ENCODE measurements around the gene NCCRP1.

NCCRP1 gene

DNA sequence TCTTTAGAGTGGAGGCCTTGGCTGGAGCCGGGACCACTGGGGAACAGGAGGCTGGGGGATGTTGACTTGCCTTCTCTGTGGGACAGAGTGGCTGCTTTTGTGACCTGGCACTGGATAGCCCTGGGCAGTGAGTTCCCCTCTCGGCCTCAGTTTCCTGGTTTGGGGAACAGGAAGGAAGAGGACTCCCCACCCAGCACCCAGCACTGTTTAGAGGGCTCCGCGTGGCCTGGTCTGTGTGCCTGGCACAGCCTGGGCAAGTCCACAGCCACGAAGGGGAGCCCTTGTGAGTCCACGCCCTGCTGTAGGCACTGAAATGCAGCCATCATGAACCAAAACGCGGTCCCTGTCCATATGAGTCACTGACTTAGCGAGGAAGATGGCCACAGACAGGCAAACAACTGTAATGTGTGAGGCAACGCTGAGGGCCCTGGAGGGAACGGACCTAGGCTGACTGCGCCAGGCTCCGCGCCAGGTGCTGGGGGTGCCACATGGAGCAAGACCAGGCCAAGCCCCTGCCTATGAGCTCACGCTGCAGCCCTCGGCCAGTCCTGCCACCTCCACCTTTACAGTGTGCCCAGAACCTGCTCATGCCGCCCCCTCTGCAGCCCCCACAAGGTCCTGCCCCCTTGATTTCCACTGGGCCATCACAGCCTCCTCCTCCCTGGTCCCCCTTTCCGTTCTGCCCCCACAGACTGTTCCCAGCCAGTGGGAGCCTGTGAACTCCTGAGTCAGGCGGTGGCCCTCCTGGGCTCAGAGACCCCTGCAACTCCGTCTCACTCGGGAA, 35.7 kb upstream of the NCCRP1 start:
- Histone ChIP-seq H3K9me3 (ENCODE audit: insufficient read depth, low read depth, low read length) (no peaks in the 10 kb centered on the region), H3K36me3 (ENCODE audit: insufficient read depth, low read length) (no peaks in the 10 kb centered on the region)

DNA sequence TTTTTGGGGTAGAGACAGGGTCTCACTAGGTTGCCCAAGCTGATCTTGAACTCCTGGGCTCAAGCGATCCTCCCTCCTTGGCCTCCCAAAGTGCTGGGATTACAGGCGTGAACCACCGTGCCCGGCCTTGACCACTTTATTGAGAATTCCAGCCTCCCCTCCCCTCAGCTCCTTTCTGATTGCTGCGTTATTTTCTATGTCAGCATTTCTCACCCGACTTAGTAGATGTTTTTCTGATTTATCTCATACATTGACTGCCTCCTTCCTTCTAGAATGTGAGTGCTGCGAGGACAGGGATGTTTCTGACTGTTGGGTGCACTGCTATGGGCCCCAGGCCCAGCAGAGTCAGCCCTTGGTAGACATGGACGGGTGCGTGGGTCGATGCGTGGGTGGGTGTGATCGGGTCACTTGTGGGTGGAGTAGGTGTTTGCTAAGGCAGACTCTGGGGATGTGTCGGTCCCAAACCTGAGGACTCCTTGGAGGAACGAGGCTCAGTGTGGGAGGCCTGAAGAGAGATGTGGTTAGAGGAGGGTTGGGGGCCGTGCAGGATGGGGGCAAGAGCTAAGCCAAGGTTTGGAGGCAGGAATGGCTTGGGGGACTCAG, 34.2 kb upstream of the NCCRP1 start:
- Histone ChIP-seq H3K9me3 (ENCODE audit: insufficient read depth, low read depth, low read length) (no peaks in the 10 kb centered on the region), H3K27me3 (ENCODE audit: insufficient read depth, low read length, poor library complexity, severe bottlenecking) (no peaks in the 10 kb centered on the region), H3K9ac (ENCODE audit: low read depth, low read length, poor library complexity, severe bottlenecking) (no peak overlapping the region), H3K9me2 (replicated peaks; ENCODE audit: low read depth, low read length) (no peaks in the 10 kb centered on the region), H3K4me3 (ENCODE audit: low read length, poor library complexity, severe bottlenecking) (no peak overlapping the region), H2AFZ (ENCODE audit: low read length) (no peak overlapping the region), H3K79me2 (ENCODE audit: insufficient read depth, low read length) (peaks cover 65% of the 10 kb centered on the region; the same call in 1 of the 2 replicates), H3K4me1 (ENCODE audit: insufficient read depth, low read length, poor library complexity, severe bottlenecking) (no peaks in the 10 kb centered on the region), H3F3A (ENCODE audit: low read depth) (no peaks in the 10 kb centered on the region), H4K20me1 (ENCODE audit: insufficient read depth, low read length, poor library complexity, severe bottlenecking) (peaks cover 26% of the 10 kb centered on the region), H3K36me3 (ENCODE audit: insufficient read depth, low read length) (no peaks in the 10 kb centered on the region), H3K4me2 (ENCODE audit: low read depth, low read length, poor library complexity, severe bottlenecking) (no peak overlapping the region)
- TF ChIP-seq, protein P1, sequence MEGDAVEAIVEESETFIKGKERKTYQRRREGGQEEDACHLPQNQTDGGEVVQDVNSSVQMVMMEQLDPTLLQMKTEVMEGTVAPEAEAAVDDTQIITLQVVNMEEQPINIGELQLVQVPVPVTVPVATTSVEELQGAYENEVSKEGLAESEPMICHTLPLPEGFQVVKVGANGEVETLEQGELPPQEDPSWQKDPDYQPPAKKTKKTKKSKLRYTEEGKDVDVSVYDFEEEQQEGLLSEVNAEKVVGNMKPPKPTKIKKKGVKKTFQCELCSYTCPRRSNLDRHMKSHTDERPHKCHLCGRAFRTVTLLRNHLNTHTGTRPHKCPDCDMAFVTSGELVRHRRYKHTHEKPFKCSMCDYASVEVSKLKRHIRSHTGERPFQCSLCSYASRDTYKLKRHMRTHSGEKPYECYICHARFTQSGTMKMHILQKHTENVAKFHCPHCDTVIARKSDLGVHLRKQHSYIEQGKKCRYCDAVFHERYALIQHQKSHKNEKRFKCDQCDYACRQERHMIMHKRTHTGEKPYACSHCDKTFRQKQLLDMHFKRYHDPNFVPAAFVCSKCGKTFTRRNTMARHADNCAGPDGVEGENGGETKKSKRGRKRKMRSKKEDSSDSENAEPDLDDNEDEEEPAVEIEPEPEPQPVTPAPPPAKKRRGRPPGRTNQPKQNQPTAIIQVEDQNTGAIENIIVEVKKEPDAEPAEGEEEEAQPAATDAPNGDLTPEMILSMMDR (conservative IDR thresholded peaks at IDR 0.05; ENCODE audit: low read length): no peak
- TF ChIP-seq EZH2phosphoT487 (IDR thresholded peaks at IDR 0.05; ENCODE audit: borderline replicate concordance): no peak

More for the DNA sequence above, 35.7 kb upstream of the NCCRP1 start:
- TF ChIP-seq EZH2phosphoT487 (IDR thresholded peaks at IDR 0.05; ENCODE audit: borderline replicate concordance): no peak
- TF ChIP-seq, protein P1 (conservative IDR thresholded peaks at IDR 0.05; ENCODE audit: low read length): no peak
- Histone ChIP-seq H3F3A (ENCODE audit: low read depth) (no peaks in the 10 kb centered on the region), H3K4me3 (ENCODE audit: low read length, poor library complexity, severe bottlenecking) (no peak overlapping the region), H2AFZ (ENCODE audit: low read length) (no peak overlapping the region), H4K20me1 (ENCODE audit: insufficient read depth, low read length, poor library complexity, severe bottlenecking) (peaks cover 24% of the 10 kb centered on the region), H3K79me2 (ENCODE audit: insufficient read depth, low read length) (peaks cover 68% of the 10 kb centered on the region; the same call in 1 of the 2 replicates), H3K4me2 (ENCODE audit: low read depth, low read length, poor library complexity, severe bottlenecking) (no peak overlapping the region), H3K4me1 (ENCODE audit: insufficient read depth, low read length, poor library complexity, severe bottlenecking) (peaks cover 7% of the 10 kb centered on the region), H3K27me3 (ENCODE audit: insufficient read depth, low read length, poor library complexity, severe bottlenecking) (no peaks in the 10 kb centered on the region), H3K9me2 (replicated peaks; ENCODE audit: low read depth, low read length) (no peaks in the 10 kb centered on the region), H3K9ac (ENCODE audit: low read depth, low read length, poor library complexity, severe bottlenecking) (no peak overlapping the region)

DNA sequence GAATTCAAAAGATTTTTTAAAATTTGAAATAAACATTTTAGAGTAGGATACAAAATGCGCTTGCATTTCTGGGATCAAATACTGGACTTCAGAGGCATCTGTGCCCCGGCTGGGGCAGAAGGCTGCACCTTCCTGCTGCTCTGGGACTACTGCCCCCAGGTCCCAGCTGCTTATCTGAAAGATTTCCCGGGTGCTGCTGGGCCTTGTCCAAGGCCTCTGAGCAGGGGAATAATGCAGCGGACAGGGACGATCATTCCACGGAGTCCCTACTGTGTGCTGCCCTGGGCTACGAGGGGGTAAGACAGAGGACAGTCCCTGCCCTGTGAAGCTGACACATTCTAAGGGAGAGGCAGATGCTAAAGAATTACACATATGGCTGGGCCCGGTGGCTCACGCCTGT, 33.1 kb upstream of the NCCRP1 start:
- TF ChIP-seq, protein P1 (conservative IDR thresholded peaks at IDR 0.05; ENCODE audit: low read length): no peak
- no peak overlapping the region for H3K4me3 ChIP-seq (ENCODE audit: low read length, poor library complexity, severe bottlenecking)
- peaks cover 55% of the 10 kb centered on the region; the same call in 1 of the 2 replicates for H3K79me2 ChIP-seq (ENCODE audit: insufficient read depth, low read length)
- no peaks in the 10 kb centered on the region for H3K36me3 ChIP-seq (ENCODE audit: insufficient read depth, low read length)
- no peaks in the 10 kb centered on the region for H3K9me3 ChIP-seq (ENCODE audit: insufficient read depth, low read depth, low read length)
- no peak overlapping the region for H3K9ac ChIP-seq (ENCODE audit: low read depth, low read length, poor library complexity, severe bottlenecking)
- H4K20me1 ChIP-seq (ENCODE audit: insufficient read depth, low read length, poor library complexity, severe bottlenecking): peaks cover 22% of the 10 kb centered on the region
- no peak overlapping the region for H2AFZ ChIP-seq (ENCODE audit: low read length)
- H3F3A ChIP-seq (ENCODE audit: low read depth): no peaks in the 10 kb centered on the region
- no peaks in the 10 kb centered on the region for H3K9me2 ChIP-seq (replicated peaks; ENCODE audit: low read depth, low read length)
- H3K27me3 ChIP-seq (ENCODE audit: insufficient read depth, low read length, poor library complexity, severe bottlenecking): no peaks in the 10 kb centered on the region
- H3K4me1 ChIP-seq (ENCODE audit: insufficient read depth, low read length, poor library complexity, severe bottlenecking): no peaks in the 10 kb centered on the region
- no peak overlapping the region for H3K4me2 ChIP-seq (ENCODE audit: low read depth, low read length, poor library complexity, severe bottlenecking)

All from Loucy (cell line).